Hematopoietic multipotent progenitor cell treated with erythropoietin and hydrocortisone succinate and interleukin-3 and kit ligand, for 4 days (in vitro differentiated cells): Measurements from ENCODE around the gene CYGB.

Experiments used
- DNase-seq: peaks from one replicate; pipeline ENCODE4 v3.0.0-alpha.2; 2015

CYGB gene

GRCh38 chr17:76549215-76549518, 11.7 kb upstream of the CYGB start:
- no peak for DNase-seq

DNA sequence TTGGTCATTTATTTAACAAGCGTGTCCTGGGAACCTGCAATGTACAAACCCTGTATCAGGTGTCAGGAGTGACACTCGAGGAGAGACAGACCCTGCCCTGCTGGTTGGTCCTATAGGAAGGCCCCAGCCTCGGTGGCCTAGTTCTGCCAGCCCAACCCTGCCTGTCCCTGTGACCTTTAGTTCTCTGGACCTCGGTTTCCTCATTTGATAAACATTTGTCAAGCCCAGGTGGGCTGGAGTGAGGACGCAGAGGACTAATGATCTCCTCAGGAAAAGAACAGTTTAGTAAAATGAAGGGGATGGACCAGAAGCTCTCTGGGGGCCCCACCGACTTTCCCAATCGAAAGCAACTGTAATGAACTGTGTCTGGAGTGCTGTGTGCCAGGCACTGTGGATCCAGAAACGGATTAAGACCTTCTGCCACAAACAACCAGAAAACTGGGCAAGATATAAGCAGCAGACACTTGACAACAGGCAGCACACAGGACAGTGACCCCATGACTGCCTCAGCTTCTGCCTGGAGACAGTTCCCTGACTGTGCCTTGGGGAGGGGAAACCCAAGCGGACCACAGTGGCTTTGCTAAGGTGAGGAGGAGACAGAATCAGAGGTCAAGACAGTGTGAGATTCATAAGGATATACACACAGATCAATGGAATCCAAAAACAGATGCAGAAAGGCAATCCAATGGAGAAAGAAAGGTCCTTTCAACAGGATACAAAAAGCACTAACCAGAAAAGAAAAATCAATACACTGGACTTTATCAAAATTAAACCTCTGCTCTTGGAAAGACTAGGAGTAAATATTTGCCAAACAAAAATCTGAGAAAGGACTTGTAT, 11.1 kb upstream of the CYGB start:
- DNase-seq = no peak

GRCh38 chr17:76547642-76548202, 10.2 kb upstream of the CYGB start:
- no peak for DNase-seq

GRCh38 chr17:76547183-76547641, 9.7 kb upstream of the CYGB start:
- DNase-seq = peak; percentile 90

- peak; percentile 59 for DNase-seq
Measured at GRCh38 chr17:76546556-76547182, 9.2 kb upstream of the CYGB start.

- no peak for DNase-seq
Measured at GRCh38 chr17:76545918-76546555, 8.5 kb upstream of the CYGB start.

- DNase-seq = no peak
Measured at GRCh38 chr17:76544546-76545365, 7.2 kb upstream of the CYGB start.

- DNase-seq = no peak
Measured at GRCh38 chr17:76543826-76544545, 6.5 kb upstream of the CYGB start.

GRCh38 chr17:76543482-76543825, 5.9 kb upstream of the CYGB start:
- DNase-seq = no peak

GRCh38 chr17:76542984-76543383, 5.5 kb upstream of the CYGB start:
- DNase-seq = no peak

DNA sequence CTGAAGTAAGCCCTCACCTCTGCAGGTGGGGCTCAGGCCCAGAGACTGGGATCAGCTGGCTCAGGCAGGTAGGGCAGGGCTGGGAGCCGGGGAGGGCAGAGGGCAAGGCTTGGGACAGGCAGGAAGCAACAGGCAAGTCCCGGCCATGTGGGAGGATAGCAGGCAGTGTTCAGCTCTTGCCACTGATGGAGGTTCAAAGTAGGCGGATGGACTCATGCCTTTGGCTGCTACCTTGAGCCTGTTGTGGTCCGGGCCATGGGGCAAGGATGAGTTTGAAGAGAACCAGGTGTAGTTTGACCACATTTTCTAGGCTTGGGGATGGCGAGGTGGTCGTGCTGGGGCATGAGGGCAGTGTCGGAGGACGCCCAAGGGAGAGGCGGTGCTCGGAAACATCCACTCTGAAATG, 5.1 kb upstream of the CYGB start:
- no peak for DNase-seq

DNA sequence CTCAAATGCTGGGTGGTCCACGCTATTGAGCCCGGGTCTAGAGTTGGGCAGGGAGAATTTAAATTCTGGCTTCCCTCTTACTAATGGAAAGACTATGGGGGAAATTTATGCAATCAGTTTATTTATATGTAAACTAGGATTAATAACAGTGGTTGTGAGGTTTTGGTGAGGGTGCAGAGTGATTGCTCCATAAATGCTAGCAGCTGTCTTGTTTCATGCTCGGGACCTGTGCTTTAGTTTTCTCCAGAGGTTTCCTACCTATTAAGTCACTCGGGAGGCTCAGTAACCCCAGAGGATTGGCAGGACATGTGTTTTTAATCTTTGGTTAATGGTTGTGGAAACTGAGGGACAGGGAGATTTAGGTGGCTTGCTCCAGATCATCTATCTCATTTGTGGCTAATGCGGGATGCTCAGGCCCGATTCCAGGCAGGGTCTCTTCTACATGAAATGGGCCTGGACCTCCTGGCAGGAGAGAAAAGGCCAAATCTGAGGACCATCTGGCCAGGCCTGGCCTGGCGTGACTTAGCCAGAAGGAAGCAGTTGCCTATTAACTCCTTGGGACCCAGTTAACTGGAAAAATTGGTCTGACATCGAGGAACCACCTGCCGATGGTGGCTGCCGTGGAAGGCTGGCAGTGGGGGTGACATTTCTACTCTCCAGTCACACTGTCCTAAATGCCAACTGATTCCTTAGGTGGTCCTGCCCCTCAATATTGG, 4.4 kb upstream of the CYGB start:
- no peak for DNase-seq

- peak; percentile 95 for DNase-seq
Measured at GRCh38 chr17:76540381-76541300, 3.1 kb upstream of the CYGB start.

- DNase-seq = peak; percentile 35
Measured at GRCh38 chr17:76539631-76540271, 2.2 kb upstream of the CYGB start, which contains the start of gene PRCD. Gene PRCD, plus strand, starts transcription at chr17:76540044. Its CDS starts 98 bp downstream, at chr17:76540142.

DNA sequence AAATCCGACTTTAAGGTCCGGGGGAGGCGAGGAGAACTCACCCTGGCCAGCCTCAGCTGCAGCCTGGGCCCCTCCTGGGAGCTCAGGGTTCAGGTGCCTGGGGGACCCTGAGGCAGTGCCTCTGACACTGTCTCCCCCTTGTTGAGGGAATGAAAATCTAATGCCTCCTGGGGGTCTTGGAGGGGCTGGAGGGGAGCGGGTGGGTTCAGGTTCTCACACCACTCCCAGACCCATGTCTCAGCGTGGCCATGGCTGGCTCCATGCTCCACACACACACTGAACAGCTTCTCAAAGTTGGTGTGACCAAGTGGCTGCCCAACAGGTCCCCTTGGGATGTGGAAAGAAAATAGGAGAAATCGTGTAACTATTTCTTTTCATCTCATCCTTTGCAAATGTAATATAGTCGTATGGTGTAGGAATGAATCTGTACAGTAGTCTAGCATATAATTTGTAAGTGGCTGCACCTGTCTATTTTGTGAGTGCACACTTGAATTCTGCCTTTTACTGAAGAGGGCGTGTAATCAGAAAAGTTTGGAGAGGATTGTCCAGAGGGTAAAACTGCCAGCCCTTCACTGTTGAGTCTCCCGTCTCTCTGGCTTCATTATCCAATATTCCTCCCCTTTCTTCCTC, 1.5 kb upstream of the CYGB start:
- DNase-seq = no peak

DNA sequence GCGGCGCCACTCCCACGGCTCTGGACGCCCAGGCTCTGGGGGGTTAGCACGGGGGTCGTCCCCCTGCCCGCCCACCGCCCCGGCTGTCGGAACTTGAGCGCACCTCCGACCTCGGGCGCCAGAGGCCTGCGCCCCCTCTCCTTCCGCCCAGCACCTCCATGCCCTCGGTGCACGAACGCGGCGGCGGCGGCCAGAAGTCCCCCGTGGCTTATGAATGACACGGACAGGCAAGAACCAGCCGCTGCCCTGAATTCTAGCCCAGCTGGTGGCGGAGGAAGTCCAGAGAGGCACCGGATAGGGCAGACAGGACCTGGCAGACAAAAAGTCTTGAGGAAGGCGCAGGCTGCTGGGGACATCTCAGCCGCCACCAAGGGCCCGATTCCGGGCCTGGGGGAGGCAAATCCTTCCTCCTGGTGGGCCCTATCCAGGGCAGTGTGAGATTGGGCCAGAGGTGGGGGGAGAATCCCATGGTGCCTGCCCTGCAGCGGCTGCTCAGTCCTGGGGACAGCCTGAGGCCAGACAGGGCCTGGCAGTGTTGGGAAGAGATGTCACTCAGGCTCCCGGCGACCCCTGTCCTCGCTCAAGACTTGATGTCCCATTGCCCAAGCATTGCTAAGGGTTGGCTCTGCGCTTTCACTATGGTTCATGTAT, 897 bp upstream of the CYGB start:
- DNase-seq = no peak

DNA sequence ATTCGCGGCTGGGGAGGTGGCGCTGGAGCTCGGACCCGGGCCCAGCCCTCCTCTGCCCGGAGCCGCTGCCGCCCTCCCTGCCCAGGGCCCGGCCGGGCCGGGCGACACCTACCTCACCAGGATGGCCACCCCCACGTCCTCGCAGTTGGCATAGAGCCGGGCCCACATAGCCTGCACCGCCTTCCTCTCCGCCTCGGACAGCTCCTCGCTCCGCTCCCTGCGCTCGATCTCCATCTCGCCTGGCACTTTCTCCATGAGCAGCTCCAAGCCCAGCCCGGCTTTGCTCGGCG, 276 bp downstream of the CYGB start:
- peak; percentile 35 for DNase-seq

DNA sequence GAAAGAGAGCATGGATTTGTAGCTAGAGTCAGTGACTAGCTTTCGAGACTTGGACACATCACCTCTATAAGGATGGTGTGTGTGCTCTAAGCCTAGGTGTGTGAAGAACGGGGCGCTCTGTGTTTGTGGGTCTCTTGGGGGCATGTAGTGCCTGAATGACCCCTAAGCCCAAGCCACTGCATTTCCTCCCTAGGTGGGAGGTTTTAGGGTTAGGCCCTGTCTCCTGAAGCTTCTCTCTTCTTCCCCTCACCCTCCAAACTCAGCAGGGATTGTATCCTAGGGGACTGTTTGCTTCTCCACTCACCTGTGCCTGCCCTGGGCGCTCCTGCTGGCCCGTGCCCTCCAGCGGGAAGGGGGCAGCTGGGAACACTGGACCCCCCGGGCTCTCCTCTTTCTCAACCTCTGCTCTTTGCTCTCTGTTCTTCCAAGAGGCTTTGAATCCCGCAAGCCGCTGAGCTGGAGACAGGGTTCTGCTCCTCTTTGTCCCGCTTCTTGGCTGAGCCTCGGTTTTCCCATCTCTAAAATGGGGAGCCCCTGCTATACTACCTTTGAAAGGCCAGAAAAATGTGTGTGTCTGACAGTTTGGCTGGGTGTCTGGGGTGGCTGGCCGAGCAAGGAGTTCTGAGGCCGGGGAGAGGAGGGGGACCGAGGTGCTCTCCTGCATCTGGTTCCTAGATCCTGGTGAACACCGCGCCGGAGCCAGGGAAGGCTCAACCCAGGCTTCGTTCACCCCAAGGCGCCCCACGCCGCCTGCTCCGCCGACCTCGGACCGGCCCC, 810 bp downstream of the CYGB start:
- DNase-seq = no peak
